ENCODE results near the gene GPRC5A. TPM values are rescaled to one million over a fixed set of nuclear protein-coding genes. Genes with fewer than 3 reads are reported as not detected.

GPRC5A gene
- total and polyA plus RNA-seq, 8 donors, result 9.6 to 1,562 (median 18.4) TPM

DNA sequence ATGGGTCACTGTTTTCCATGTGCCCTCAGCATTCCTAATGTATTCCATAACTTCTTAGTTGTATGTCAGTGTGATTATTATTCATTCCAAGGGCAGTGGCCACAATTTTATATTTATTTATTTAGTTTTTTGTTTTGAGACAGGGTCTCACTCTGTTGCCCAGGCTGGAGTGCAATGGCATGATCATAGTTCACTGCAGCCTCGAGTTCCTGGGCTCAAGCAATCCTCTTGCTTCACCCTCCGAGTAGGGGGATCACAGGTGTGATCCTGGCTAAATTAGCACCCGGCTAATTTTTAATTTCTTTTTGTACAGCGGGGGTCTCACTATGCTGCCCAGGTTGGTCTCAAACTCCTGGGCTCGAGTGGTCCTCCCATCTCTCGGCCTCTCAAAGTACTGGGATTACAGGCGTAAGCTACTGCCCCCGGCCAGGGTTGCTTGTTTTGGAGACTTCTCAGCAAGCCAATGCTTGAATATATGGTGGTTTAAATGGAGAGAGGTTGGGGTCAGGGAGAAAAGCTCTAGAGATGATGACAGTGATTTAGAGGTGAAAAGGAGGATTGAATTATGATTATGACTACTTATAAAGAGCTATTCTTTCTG lies 7.6 kb downstream of the GPRC5A start:
- intact Hi-C loops (cut with DNase I), result no loop called here
- Histone ChIP-seq H3K27ac (peak overlapping the region in 1 of 2 donors; percentile 72), H3K4me3 (no peak overlapping the region), H3K4me1 (peaks cover 18 to 22% of the 10 kb centered on the region in 2 donors), H3K36me3 (no peaks in the 10 kb centered on the region), H3K27me3 (peaks cover 0 to 5% of the 10 kb centered on the region in 2 donors), H3K9me3 (no peaks in the 10 kb centered on the region)
- TF ChIP-seq, protein P1, sequence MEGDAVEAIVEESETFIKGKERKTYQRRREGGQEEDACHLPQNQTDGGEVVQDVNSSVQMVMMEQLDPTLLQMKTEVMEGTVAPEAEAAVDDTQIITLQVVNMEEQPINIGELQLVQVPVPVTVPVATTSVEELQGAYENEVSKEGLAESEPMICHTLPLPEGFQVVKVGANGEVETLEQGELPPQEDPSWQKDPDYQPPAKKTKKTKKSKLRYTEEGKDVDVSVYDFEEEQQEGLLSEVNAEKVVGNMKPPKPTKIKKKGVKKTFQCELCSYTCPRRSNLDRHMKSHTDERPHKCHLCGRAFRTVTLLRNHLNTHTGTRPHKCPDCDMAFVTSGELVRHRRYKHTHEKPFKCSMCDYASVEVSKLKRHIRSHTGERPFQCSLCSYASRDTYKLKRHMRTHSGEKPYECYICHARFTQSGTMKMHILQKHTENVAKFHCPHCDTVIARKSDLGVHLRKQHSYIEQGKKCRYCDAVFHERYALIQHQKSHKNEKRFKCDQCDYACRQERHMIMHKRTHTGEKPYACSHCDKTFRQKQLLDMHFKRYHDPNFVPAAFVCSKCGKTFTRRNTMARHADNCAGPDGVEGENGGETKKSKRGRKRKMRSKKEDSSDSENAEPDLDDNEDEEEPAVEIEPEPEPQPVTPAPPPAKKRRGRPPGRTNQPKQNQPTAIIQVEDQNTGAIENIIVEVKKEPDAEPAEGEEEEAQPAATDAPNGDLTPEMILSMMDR (IDR thresholded peaks at IDR 0.05), result no peak
- no peak for DNase-seq
- no peak for ATAC-seq

DNA sequence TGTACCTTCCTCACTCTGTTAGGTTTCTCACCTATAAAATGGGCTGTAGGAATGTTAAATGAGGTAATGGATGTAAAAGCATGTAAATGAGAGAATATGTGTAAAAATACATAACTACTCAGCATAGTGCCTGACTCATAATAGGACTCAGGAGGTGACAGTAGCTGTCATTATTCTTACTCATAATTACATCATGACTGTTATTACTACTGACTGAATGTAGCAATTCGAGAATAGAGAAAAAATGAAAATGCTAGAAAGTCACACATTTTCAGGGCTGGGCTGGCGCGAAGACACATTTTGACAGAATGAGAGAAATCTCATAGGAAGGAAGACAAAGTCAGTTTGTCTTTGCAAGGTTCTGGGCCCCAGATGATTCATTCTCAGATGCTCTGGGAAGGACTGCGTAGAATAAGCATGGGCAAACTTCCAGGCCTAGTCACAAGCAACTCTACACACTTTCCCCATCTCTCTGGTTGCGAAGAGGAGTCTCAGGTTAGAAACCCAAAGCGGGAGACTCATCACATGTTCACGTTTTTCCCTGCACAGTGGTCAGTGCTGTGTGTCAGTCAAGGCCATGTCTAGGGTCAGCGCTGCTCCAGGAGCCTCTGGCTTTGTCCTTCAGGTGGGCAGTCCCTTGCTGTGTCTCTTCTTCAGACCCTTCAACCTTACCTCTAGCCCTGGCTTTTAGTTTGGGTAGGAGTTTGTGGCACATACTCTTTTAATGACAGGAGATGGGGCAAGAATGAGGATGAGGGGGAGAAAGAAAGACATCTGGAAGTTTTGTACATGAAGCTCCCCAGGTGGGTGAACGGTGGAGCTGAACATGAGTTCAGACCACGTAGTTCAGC lies 8.4 kb downstream of the GPRC5A start:
- no peak for DNase-seq
- intact Hi-C loops (cut with DNase I), result no loop called here
- Histone ChIP-seq H3K27ac (peak overlapping the region in 1 of 2 donors; percentile 72), H3K27me3 (peaks cover 0 to 5% of the 10 kb centered on the region in 2 donors), H3K4me3 (no peak overlapping the region), H3K4me1 (peaks cover 18 to 22% of the 10 kb centered on the region in 2 donors), H3K36me3 (no peaks in the 10 kb centered on the region), H3K9me3 (no peaks in the 10 kb centered on the region)
- TF ChIP-seq, protein P1 (IDR thresholded peaks at IDR 0.05), result no peak
- ATAC-seq, result peak; percentile 8

DNA sequence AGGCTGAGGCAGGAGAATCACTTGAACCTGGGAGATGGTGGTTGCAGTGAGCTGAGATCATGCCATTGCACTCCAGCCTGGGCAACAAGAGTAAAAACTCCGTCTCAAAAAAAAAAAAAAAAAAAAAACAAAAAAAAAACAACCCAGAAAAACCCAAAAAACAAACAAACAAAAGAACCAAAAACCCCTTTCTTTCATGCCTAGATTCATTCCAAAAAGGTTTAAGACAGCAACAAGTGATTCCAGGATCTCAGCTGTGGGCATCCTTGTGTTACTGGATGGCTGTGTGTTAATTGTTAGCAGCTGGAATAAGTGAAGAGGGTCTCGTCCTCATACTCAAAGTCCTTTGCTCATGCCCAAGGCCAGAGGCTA lies 9.4 kb downstream of the GPRC5A start:
- TF ChIP-seq, protein P1 (IDR thresholded peaks at IDR 0.05), result no peak
- Histone ChIP-seq H3K4me1 (peaks cover 18 to 22% of the 10 kb centered on the region in 2 donors), H3K9me3 (no peaks in the 10 kb centered on the region), H3K27ac (peak overlapping the region; percentile 33 to 71), H3K4me3 (no peak overlapping the region), H3K27me3 (peaks cover 0 to 5% of the 10 kb centered on the region in 2 donors), H3K36me3 (no peaks in the 10 kb centered on the region)
- intact Hi-C loops (cut with DNase I), result no loop called here
- ATAC-seq, result no peak
- no peak for DNase-seq

GRCh38 chr12:12901158-12901791 lies 9.9 kb downstream of the GPRC5A start:
- Histone ChIP-seq H3K27ac (peak overlapping the region; percentile 45 to 71), H3K27me3 (peaks cover 0 to under 1% of the 10 kb centered on the region in 2 donors), H3K36me3 (no peaks in the 10 kb centered on the region), H3K4me1 (peaks cover 18 to 22% of the 10 kb centered on the region in 2 donors), H3K4me3 (no peak overlapping the region), H3K9me3 (no peaks in the 10 kb centered on the region)
- intact Hi-C loops (cut with DNase I), result no loop called here
- peak; percentile 50 for ATAC-seq
- TF ChIP-seq, protein P1 (IDR thresholded peaks at IDR 0.05), result no peak
- peak in 1 of 4 donors; percentile 56 for DNase-seq

DNA sequence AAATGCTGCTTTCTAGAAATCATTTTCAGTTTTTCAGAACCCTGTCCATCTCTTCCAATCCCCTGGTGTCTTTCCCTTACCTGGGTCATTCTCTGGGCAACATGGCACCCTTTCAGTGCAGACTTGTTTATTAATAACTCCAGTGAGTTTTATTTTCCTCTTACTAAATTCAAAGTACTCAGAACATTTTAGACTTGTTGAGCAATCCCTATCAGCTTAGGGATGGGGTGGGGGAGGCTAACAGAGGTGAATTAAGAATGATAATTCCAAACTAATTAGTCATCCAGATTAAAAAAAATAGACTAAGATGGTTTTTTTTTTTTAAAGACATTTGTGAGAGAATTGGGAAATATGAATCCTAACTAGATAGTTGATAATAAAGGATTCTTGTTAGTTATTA lies 10.7 kb downstream of the GPRC5A start:
- no peaks in the 10 kb centered on the region for H3K9me3 ChIP-seq
- TF ChIP-seq, protein P1 (IDR thresholded peaks at IDR 0.05), result no peak
- DNase-seq, result no peak
- no peaks in the 10 kb centered on the region for H3K36me3 ChIP-seq
- H3K27me3 ChIP-seq, result no peaks in the 10 kb centered on the region
- no peak overlapping the region for H3K4me3 ChIP-seq
- H3K27ac ChIP-seq, result peak overlapping the region; percentile 45 to 71
- peaks cover 18 to 22% of the 10 kb centered on the region in 2 donors for H3K4me1 ChIP-seq
- intact Hi-C loops (cut with DNase I), result no loop called here
- peak; percentile 16 for ATAC-seq
